ENCODE measurements around the gene TRAK2. TPM values are rescaled to one million over a fixed set of nuclear protein-coding genes. Genes with fewer than 3 reads are reported as not detected.
"Not testable (repeated sequence)": the region's sequence is repeated elsewhere in the genome, so short reads cannot be mapped to it uniquely, and the experiment has no call there.

The TRAK2 gene
- total RNA-seq, 2 experiments from 2014 or later: 54.9 to 58.3 TPM

- CTCF ChIA-PET, DNase-seq, POLR2A ChIA-PET, H3K27me3 Mint-ChIP-seq, H3K27ac Mint-ChIP-seq, H3K4me3 Mint-ChIP-seq: not testable (repeated sequence)
- Mint-ChIP-seq H3K4me1 (peaks cover 35% of the 10 kb centered on the region), H3K36me3 (ENCODE audit: low read depth) (peaks cover 33% of the 10 kb centered on the region), H3K9me3 (peaks cover 15% of the 10 kb centered on the region)
These were observed 22.9 kb downstream of the TRAK2 start for GRCh38 chr2:201428366-201428765.

- DNase-seq: no peak
- H3K9me3 Mint-ChIP-seq: peaks cover 10% of the 10 kb centered on the region
- peaks cover 27% of the 10 kb centered on the region for H3K4me1 Mint-ChIP-seq
- no peaks in the 10 kb centered on the region for H3K27me3 Mint-ChIP-seq
- H3K4me3 Mint-ChIP-seq: no peak overlapping the region
- no peak overlapping the region for H3K27ac Mint-ChIP-seq
- ChIA-PET POLR2A (no interaction called here), CTCF (no interaction called here)
- H3K36me3 Mint-ChIP-seq (ENCODE audit: low read depth): peaks cover 29% of the 10 kb centered on the region
These were observed 25.3 kb downstream of the TRAK2 start for GRCh38 chr2:201425952-201426351.

DNA sequence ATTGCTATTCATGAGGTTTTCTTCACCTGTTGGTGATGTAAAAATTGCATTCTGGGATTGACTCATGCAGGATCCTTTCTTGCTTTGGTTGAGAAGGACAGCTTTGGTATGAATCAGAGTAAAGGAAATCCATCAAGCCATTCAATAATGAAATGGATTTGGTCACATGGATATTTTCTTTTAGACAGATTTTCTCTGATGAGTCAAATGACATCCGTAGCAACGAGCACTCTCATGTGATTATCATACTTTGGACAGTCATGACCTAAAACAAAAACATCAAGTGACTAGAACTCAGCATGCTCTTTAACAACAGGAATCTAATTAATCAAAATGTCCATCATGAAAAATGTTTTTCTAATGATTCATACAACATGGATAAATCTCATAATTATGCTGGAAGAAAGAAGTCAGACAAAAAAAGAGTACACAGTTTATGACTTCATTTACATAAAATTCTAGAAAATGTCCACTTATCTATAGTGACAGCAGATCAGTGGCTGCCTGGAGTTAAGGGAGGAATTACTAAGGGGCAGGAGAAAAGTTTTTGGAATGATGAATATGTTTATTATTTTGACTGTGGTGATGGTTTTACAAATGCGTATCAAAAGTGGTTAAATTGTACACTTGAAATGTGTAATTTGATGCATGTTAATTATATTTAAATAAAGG, 30.7 kb downstream of the TRAK2 start:
- CTCF ChIA-PET: no interaction called here
- Mint-ChIP-seq H3K27ac (no peak overlapping the region), H3K4me3 (no peak overlapping the region), H3K36me3 (ENCODE audit: low read depth) (peaks cover 30% of the 10 kb centered on the region), H3K4me1 (peaks cover 39% of the 10 kb centered on the region), H3K9me3 (no peaks in the 10 kb centered on the region), H3K27me3 (no peaks in the 10 kb centered on the region)
- DNase-seq: no peak
- POLR2A ChIA-PET: no interaction called here

- H3K27ac Mint-ChIP-seq: peak overlapping the region; percentile 10
- H3K27me3 Mint-ChIP-seq: no peaks in the 10 kb centered on the region
- POLR2A ChIA-PET: no interaction called here
- H3K4me3 Mint-ChIP-seq: no peak overlapping the region
- no peak for DNase-seq
- peaks cover 30% of the 10 kb centered on the region for H3K36me3 Mint-ChIP-seq (ENCODE audit: low read depth)
- CTCF ChIA-PET: no interaction called here
- H3K9me3 Mint-ChIP-seq: no peaks in the 10 kb centered on the region
- peaks cover 39% of the 10 kb centered on the region for H3K4me1 Mint-ChIP-seq
These were observed 31.3 kb downstream of the TRAK2 start for GRCh38 chr2:201419986-201420385.

DNA sequence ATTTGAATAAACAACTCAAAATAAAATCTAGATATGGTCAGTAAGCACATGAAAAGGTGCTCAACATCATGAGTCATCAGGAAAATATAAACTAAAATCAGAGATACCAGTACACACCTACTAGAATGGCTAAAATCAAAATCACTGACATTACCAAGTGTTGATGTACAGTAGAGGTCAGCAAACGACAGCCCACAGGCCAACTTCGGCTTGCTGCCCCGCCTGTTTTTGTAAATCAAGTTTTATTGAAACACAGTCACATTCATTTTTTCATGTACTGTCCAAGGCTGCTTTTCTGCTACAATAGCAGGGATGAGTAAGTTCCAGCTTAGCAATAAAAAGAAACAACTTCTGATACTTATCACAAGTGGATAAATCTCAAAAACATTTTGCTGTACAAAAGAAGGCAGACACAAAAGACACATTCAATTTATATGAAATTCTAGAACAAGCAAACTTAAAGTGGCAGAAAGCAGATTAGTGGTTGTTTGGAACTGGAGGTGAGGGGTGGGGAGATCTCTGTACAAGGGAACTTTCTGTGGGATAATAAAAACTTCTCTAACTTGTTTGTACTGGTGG, 32.1 kb downstream of the TRAK2 start:
- no peaks in the 10 kb centered on the region for H3K9me3 Mint-ChIP-seq

DNA sequence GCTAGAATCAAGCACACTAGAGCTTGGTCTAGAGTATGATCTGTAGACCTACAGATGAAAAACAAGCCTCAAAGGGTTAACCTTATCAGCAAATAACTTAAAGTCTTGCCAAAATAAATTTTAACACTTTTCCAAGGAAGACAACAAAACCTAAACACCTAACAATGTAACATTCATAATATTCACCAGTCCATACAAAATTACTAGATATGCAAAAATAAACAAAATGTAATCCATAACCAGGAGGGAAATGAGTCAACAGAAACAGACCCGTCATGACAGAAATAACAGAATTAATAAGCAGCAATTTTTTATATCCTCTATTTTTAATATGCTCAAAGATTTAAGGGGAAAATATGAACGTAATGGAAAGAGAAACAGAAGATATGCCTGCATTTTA, 36.1 kb downstream of the TRAK2 start:
- Mint-ChIP-seq H3K27me3 (no peaks in the 10 kb centered on the region), H3K27ac (no peak overlapping the region)
- CTCF ChIA-PET: no interaction called here

More for the DNA sequence above, 32.1 kb downstream of the TRAK2 start:
- no peak overlapping the region for H3K4me3 Mint-ChIP-seq
- CTCF ChIA-PET: no interaction called here
- POLR2A ChIA-PET: no interaction called here
- no peaks in the 10 kb centered on the region for H3K27me3 Mint-ChIP-seq
- no peak for DNase-seq
- peaks cover 30% of the 10 kb centered on the region for H3K36me3 Mint-ChIP-seq (ENCODE audit: low read depth)
- H3K4me1 Mint-ChIP-seq: peaks cover 38% of the 10 kb centered on the region
- no peak overlapping the region for H3K27ac Mint-ChIP-seq

DNA sequence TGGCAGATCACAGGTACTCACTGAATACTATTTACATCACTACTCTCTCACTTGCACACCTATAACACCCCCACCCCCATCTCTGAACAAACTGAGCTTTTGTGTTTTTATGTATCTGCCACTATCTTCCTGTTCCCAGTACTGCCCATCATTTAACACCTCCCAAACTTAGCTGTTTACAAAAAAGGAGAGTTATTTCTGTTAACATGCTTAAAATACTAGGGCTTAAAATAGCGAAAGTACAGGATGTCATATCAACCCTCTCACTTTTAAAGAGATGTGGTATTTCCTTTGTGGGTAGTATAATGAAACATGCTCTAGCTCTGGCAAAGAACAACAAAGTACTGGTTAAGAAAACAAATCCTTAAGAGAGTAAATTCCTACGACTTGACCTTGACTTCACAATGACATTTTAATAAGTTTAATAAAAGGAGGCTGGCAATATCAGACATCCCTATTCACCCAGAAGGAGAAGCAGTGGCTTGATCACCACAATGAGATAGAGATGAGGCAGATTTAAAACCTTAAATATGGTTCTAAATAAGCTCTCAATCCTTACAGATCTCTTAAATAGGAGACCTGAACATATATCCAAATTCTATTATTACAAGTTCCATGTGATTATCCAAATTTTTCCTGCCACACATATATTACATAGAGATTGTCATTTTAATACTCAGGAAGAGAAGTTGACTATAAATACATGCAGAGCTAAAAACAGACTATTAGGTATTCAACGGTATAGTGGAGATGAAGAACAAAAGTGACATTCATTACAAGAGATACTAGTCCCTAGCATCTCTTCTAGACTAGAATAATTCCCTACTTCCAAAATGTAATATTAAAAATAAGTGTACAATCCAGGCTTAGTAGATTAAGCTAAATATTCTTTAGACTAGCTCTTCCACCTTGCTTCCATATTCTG, 36.9 kb downstream of the TRAK2 start:
- CTCF ChIA-PET: interaction anchor here (0.6 to 1.1 kb wide), 3 partner anchors 17 to 70 kb away, joined by 3 read pairs; no protein-coding TSS in a partner anchor
- Mint-ChIP-seq H3K27ac (no peak overlapping the region), H3K4me1 (peaks cover 22% of the 10 kb centered on the region), H3K27me3 (no peaks in the 10 kb centered on the region), H3K9me3 (peaks cover 3% of the 10 kb centered on the region), H3K36me3 (ENCODE audit: low read depth) (peaks cover 42% of the 10 kb centered on the region), H3K4me3 (no peak overlapping the region)
- no peak for DNase-seq
- POLR2A ChIA-PET: interaction anchor here (1.1 kb wide), 1 partner anchor 37 kb away, joined by 3 read pairs; the partner anchor contains the start of genes STRADB and TRAK2

More for the DNA sequence above, 36.1 kb downstream of the TRAK2 start:
- H3K36me3 Mint-ChIP-seq (ENCODE audit: low read depth): peaks cover 48% of the 10 kb centered on the region
- POLR2A ChIA-PET: interaction anchor here (1.1 kb wide), 1 partner anchor 36 kb away, joined by 3 read pairs; the partner anchor contains the start of genes STRADB and TRAK2
- DNase-seq: no peak
- H3K4me1 Mint-ChIP-seq: peaks cover 26% of the 10 kb centered on the region
- no peak overlapping the region for H3K4me3 Mint-ChIP-seq
- peaks cover 3% of the 10 kb centered on the region for H3K9me3 Mint-ChIP-seq

GRCh38 chr2:201413552-201413951, 37.7 kb downstream of the TRAK2 start:
- no peak overlapping the region for H3K27ac Mint-ChIP-seq
- H3K27me3 Mint-ChIP-seq: no peaks in the 10 kb centered on the region
- ChIA-PET POLR2A (no interaction called here), CTCF (interaction anchor here (1.1 kb wide), 1 partner anchor 18 kb away, joined by 3 read pairs; no protein-coding TSS in a partner anchor)
- no peak for DNase-seq
- no peak overlapping the region for H3K4me3 Mint-ChIP-seq
- peaks cover 17% of the 10 kb centered on the region for H3K4me1 Mint-ChIP-seq
- peaks cover 35% of the 10 kb centered on the region for H3K36me3 Mint-ChIP-seq (ENCODE audit: low read depth)
- H3K9me3 Mint-ChIP-seq: peaks cover 3% of the 10 kb centered on the region

GRCh38 chr2:201413143-201413542, 38.1 kb downstream of the TRAK2 start:
- Mint-ChIP-seq H3K4me1 (peaks cover 17% of the 10 kb centered on the region), H3K27ac (no peak overlapping the region), H3K9me3 (peaks cover 3% of the 10 kb centered on the region), H3K4me3 (no peak overlapping the region), H3K27me3 (no peaks in the 10 kb centered on the region), H3K36me3 (ENCODE audit: low read depth) (peaks cover 35% of the 10 kb centered on the region)
- ChIA-PET CTCF (no interaction called here), POLR2A (no interaction called here)
- no peak for DNase-seq

- ChIA-PET POLR2A (no interaction called here), CTCF (no interaction called here)
These were observed 39.8 kb downstream of the TRAK2 start for GRCh38 chr2:201411421-201411820.

GRCh38 chr2:201408931-201409330, 42.3 kb downstream of the TRAK2 start:
- DNase-seq: no peak
- POLR2A ChIA-PET: no interaction called here
- CTCF ChIA-PET: no interaction called here
- Mint-ChIP-seq H3K27me3 (no peaks in the 10 kb centered on the region), H3K36me3 (ENCODE audit: low read depth) (peaks cover 53% of the 10 kb centered on the region), H3K4me3 (no peak overlapping the region), H3K9me3 (peaks cover 3% of the 10 kb centered on the region), H3K27ac (no peak overlapping the region), H3K4me1 (peaks cover 53% of the 10 kb centered on the region)

More at GRCh38 chr2:201411421-201411820, 39.8 kb downstream of the TRAK2 start:
- no peak overlapping the region for H3K4me3 Mint-ChIP-seq
- peaks cover 3% of the 10 kb centered on the region for H3K9me3 Mint-ChIP-seq
- peaks cover 36% of the 10 kb centered on the region for H3K36me3 Mint-ChIP-seq (ENCODE audit: low read depth)
- H3K27me3 Mint-ChIP-seq: no peaks in the 10 kb centered on the region
- H3K4me1 Mint-ChIP-seq: peaks cover 28% of the 10 kb centered on the region
- DNase-seq: no peak
- H3K27ac Mint-ChIP-seq: no peak overlapping the region

DNA sequence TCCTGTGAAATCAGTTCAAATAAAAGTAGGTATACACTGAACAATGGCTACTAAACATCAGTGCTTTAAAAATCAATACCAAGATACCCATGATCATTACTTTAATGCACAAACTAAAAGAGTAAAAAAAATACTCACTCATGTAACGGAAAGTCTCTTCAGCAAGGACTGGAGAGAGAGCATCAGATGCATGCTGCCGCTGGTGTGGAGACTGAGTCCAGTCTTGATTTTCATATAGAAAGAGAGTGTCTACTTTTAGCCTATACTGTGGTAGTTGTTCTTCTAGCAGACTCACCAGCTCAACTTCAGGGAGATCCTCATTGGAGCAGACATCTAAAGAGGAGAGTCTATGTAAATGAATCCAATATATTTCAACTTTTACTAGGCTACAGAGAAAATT, 44.0 kb downstream of the TRAK2 start:
- no peak for DNase-seq
- Mint-ChIP-seq H3K4me3 (no peak overlapping the region), H3K27ac (no peak overlapping the region), H3K4me1 (peaks cover 61% of the 10 kb centered on the region), H3K27me3 (no peaks in the 10 kb centered on the region), H3K36me3 (ENCODE audit: low read depth) (peaks cover 59% of the 10 kb centered on the region), H3K9me3 (peaks cover 3% of the 10 kb centered on the region)
- ChIA-PET CTCF (no interaction called here), POLR2A (no interaction called here)
